RWPE2 (cell line): ENCODE results near the gene CCDC194.

ENCODE experiments used
- ATAC-seq: fragments of 200-7000 bp; cut with Tn5 transposase; 3 replicates; pipeline ENCODE4 v1.9.1; 2021; ENCODE audit warnings: low read depth
- DNase-seq: peaks from one replicate; pipeline ENCODE4 v3.0.0-alpha.2; 2020; ENCODE audit warnings: low spot score
- H3K27ac ChIP-seq: fragments of 450-650 bp; 2 replicates; pipeline ENCODE4 v1.5.1; 2017; ENCODE audit warnings: mild to moderate bottlenecking; ENCODE audit not compliant: poor library complexity, severe bottlenecking
- H3K27me3 ChIP-seq: fragments of 250-450 bp; sonication (Bioruptor Pico); 2 replicates; pipeline ENCODE4 v1.5.1; 2021; ENCODE audit warnings: mild to moderate bottlenecking, moderate library complexity; ENCODE audit not compliant: insufficient read depth, poor library complexity, severe bottlenecking
- H3K36me3 ChIP-seq: fragments of 250-450 bp; sonication (Bioruptor Pico); 2 replicates; pipeline ENCODE4 v1.5.1; 2020; ENCODE audit warnings: low read depth, mild to moderate bottlenecking, moderate library complexity
- H3K4me1 ChIP-seq: fragments of 250-450 bp; sonication (Bioruptor Pico); 2 replicates; pipeline ENCODE4 v1.5.1; 2021; ENCODE audit warnings: mild to moderate bottlenecking, moderate library complexity; ENCODE audit not compliant: insufficient read depth, poor library complexity, severe bottlenecking
- H3K4me3 ChIP-seq: fragments of 250-450 bp; sonication (Bioruptor Pico); 2 replicates; pipeline ENCODE4 v1.5.1; 2021; ENCODE audit warnings: mild to moderate bottlenecking, moderate library complexity; ENCODE audit not compliant: severe bottlenecking
- H3K9me3 ChIP-seq: fragments of 250-450 bp; sonication (Bioruptor Pico); 2 replicates; pipeline ENCODE4 v1.5.1; 2021; ENCODE audit warnings: mild to moderate bottlenecking, moderate library complexity; ENCODE audit not compliant: severe bottlenecking
- CTCF ChIP-seq: fragments of 450-650 bp; IDR thresholded peaks from one replicate; pipeline ENCODE4 v1.5.1; 2017; ENCODE audit warnings: mild to moderate bottlenecking, moderate library complexity; ENCODE audit not compliant: poor library complexity, severe bottlenecking

CCDC194 gene

DNA sequence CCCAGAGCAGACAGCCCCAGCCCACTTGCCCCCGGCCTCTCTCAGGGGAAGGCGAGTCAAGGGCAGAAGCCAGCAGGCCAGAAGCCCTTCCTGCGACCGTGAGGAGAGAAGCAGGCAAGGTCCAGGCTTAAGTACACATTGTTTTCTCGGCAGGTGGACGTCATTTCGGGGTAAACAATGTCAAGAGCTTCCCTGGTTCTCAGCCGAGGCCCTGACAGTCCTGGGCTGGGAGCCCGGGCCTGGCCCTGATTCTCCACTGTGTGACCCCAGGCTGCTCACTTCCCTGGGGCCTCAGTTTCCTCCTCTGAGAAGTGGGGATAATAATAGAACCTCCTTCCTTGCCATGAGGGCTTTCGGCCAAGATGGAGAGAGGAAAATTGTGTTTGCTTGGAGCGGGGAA, 36.3 kb downstream of the CCDC194 start:
- Histone ChIP-seq H3K36me3 (no peaks in the 10 kb centered on the region), H3K4me1 (no peaks in the 10 kb centered on the region), H3K27ac (no peak overlapping the region), H3K27me3 (no peaks in the 10 kb centered on the region), H3K4me3 (no peak overlapping the region), H3K9me3 (no peaks in the 10 kb centered on the region)
- ATAC-seq (no peak), DNase-seq (no peak)
- TF ChIP-seq CTCF: no peak

- no peaks in the 10 kb centered on the region for H3K4me1 ChIP-seq
- no peaks in the 10 kb centered on the region for H3K36me3 ChIP-seq
- H3K27me3 ChIP-seq: no peaks in the 10 kb centered on the region
- DNase-seq (no peak), ATAC-seq (no peak)
- no peaks in the 10 kb centered on the region for H3K9me3 ChIP-seq
- TF ChIP-seq CTCF: no peak
- no peak overlapping the region for H3K27ac ChIP-seq
- H3K4me3 ChIP-seq: no peak overlapping the region
These were observed 36.8 kb downstream of the CCDC194 start for GRCh38 chr19:17357078-17357666.

DNA sequence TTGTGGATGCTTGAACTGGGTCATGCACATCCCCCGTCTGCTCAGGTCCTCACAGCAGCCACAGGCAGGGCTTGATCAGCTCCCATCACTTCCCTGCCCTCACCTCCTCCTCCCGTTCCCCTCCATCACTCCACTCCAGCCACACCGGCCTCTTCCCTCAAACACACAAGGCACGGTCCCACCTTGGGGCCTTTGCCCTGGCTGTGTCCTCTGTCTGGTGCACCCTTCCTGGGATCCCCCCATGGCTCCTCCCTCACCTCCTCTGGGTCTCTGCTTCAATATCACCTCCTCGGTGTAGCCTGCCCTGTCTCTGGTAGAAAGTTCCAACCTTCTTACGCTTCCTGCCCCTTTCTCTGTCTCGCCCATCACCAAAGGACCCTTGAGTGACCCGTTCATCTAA, 40.6 kb downstream of the CCDC194 start:
- Histone ChIP-seq H3K4me1 (no peaks in the 10 kb centered on the region), H3K4me3 (no peak overlapping the region), H3K36me3 (no peaks in the 10 kb centered on the region), H3K27ac (no peak overlapping the region), H3K9me3 (no peaks in the 10 kb centered on the region), H3K27me3 (no peaks in the 10 kb centered on the region)
- no peak for TF ChIP-seq CTCF
- ATAC-seq (no peak), DNase-seq (no peak)

- no peak for TF ChIP-seq CTCF
- Histone ChIP-seq H3K27me3 (no peaks in the 10 kb centered on the region), H3K4me1 (no peaks in the 10 kb centered on the region), H3K4me3 (no peak overlapping the region), H3K9me3 (no peaks in the 10 kb centered on the region), H3K27ac (no peak overlapping the region), H3K36me3 (no peaks in the 10 kb centered on the region)
- ATAC-seq: no peak
- no peak for DNase-seq
These were observed 41.3 kb downstream of the CCDC194 start for GRCh38 chr19:17352608-17353280.

GRCh38 chr19:17351815-17352435, 42.1 kb downstream of the CCDC194 start:
- Histone ChIP-seq H3K36me3 (no peaks in the 10 kb centered on the region), H3K27ac (no peak overlapping the region), H3K27me3 (no peaks in the 10 kb centered on the region), H3K9me3 (no peaks in the 10 kb centered on the region), H3K4me1 (no peaks in the 10 kb centered on the region), H3K4me3 (no peak overlapping the region)
- no peak for DNase-seq
- TF ChIP-seq CTCF: no peak
- no peak for ATAC-seq
